SK-N-SH (cell line): ENCODE data around the gene HINT3. TPM values are rescaled to one million over a fixed set of nuclear protein-coding genes. Genes with fewer than 3 reads are reported as not detected.

Source experiments
- CTCF ChIA-PET: fragments of 300-600, 350-600 bp; formaldehyde crosslinking; extraction: SDS; loops from one replicate; lab custom pipeline; 2021; lab: Yijun Ruan, JAX
- POLR2A ChIA-PET: fragments of 350-600 bp; sonication (Branson Sonifier 250); formaldehyde crosslinking; extraction: SDS; loops from one replicate; lab custom pipeline; 2020; ENCODE audit warnings: antibody characterized with exemption, inconsistent platforms; lab: Yijun Ruan, JAX
- DNase-seq: peaks from one replicate; pipeline ENCODE4 v3.0.0; 2012
- H2AFZ ChIP-seq: fragments of 200-600 bp; sonication (generic); 2 replicates; pipeline ENCODE4 v1.8.1; 2016; ENCODE audit warnings: antibody characterized with exemption, mild to moderate bottlenecking, low read depth
- H3F3A ChIP-seq: fragments of 200-600 bp; sonication (generic); replicated peaks from 2 replicates; pipeline ENCODE3; 2016; ENCODE audit warnings: antibody characterized with exemption, mild to moderate bottlenecking; ENCODE audit not compliant: insufficient read depth
- H3K27ac ChIP-seq, 2 experiments: fragments of 200-500 bp in 1 of 2; fragments of 200-600 bp in 1 of 2; sonication (Bioruptor generic) in 1 of 2; sonication (generic), shearing (Covaris generic) in 1 of 2; 2 replicates each; pipeline versions ENCODE4 v1.5.1 to v1.6.1; 2014 to 2016; ENCODE audit warnings: low read depth in 2 of 2, inconsistent platforms in 1 of 2, low read length in 1 of 2, mild to moderate bottlenecking in 1 of 2, mixed read lengths in 1 of 2
- H3K27me3 ChIP-seq: fragments of 200-600 bp; sonication (generic), shearing (Covaris generic); 2 replicates; pipeline ENCODE4 v1.6.1; 2016; ENCODE audit warnings: mixed run types; ENCODE audit not compliant: insufficient read depth
- H3K36me3 ChIP-seq, 2 experiments: fragments of 200-500 bp in 1 of 2; fragments of 200-600 bp in 1 of 2; sonication (Bioruptor generic) in 1 of 2; sonication (generic) in 1 of 2; replicated peaks in 1 of 2; 2 replicates each; pipeline versions ENCODE3 to v1.5.1; 2014 to 2016; ENCODE audit warnings: low read length in 1 of 2, mild to moderate bottlenecking in 1 of 2; ENCODE audit not compliant: insufficient read depth in 2 of 2, control insufficient read depth in 1 of 2
- H3K4me1 ChIP-seq, 2 experiments: fragments of 200-500 bp in 1 of 2; fragments of 200-600 bp in 1 of 2; sonication (Bioruptor generic) in 1 of 2; sonication (generic), shearing (Covaris generic) in 1 of 2; 2 replicates each; pipeline versions ENCODE4 v1.5.1 to v1.6.1; 2014 to 2016; ENCODE audit warnings: low read depth in 1 of 2, low read length in 1 of 2, mixed run types in 1 of 2; ENCODE audit not compliant: insufficient read depth in 2 of 2, control insufficient read depth in 1 of 2
- H3K4me2 ChIP-seq: fragments of 200-600 bp; sonication (generic), shearing (Covaris generic); 2 replicates; pipeline ENCODE4 v1.6.1; 2017; ENCODE audit warnings: mixed run types
- H3K4me3 ChIP-seq, 2 experiments: fragments of 200-500 bp in 1 of 2; fragments of 200-600 bp in 1 of 2; sonication (Bioruptor generic) in 1 of 2; sonication (generic), shearing (Covaris generic) in 1 of 2; 2 replicates each; pipeline versions ENCODE4 v1.5.1 to v1.8.1; 2014 to 2016; ENCODE audit warnings: low read depth in 2 of 2, inconsistent platforms in 1 of 2, low read length in 1 of 2, mild to moderate bottlenecking in 1 of 2, mixed read lengths in 1 of 2, moderate library complexity in 1 of 2
- H3K79me2 ChIP-seq: fragments of 200-600 bp; sonication (generic); 2 replicates; pipeline ENCODE4 v1.8.1; 2017; ENCODE audit warnings: mild to moderate bottlenecking; ENCODE audit not compliant: insufficient read depth
- H3K9ac ChIP-seq: fragments of 200-600 bp; sonication (generic); 2 replicates; pipeline ENCODE4 v1.6.1; 2017; ENCODE audit warnings: mixed run types
- H3K9me2 ChIP-seq: fragments of 200-600 bp; sonication (generic); 2 replicates; pipeline ENCODE4 v1.6.1; 2017; ENCODE audit warnings: mixed run types
- H3K9me3 ChIP-seq: fragments of 200-600 bp; sonication (generic); 2 replicates; pipeline ENCODE4 v1.6.1; 2017; ENCODE audit warnings: mixed run types, mild to moderate bottlenecking, moderate library complexity
- H4K20me1 ChIP-seq: fragments of 200-600 bp; sonication (generic); 2 replicates; pipeline ENCODE4 v1.6.1; 2017; ENCODE audit warnings: mild to moderate bottlenecking, mixed run types; ENCODE audit not compliant: insufficient read depth
- CHD2 ChIP-seq: fragments of 150-350 bp; IDR thresholded peaks from 2 replicates; pipeline ENCODE4 v1.6.1; 2018; ENCODE audit warnings: low read length; ENCODE audit not compliant: partially characterized antibody
- ELF1 ChIP-seq: IDR thresholded peaks from 2 replicates; pipeline ENCODE4 v1.4.0; 2012
- FOSL2 ChIP-seq: IDR thresholded peaks from 2 replicates; pipeline ENCODE4 v1.4.0; 2012; ENCODE audit warnings: low read depth, mild to moderate bottlenecking, moderate library complexity, borderline replicate concordance
- FOXJ3 ChIP-seq: sonication (generic); formaldehyde crosslinking; IDR thresholded peaks from 2 replicates; pipeline ENCODE4 v1.5.1; 2020; ENCODE audit warnings: mild to moderate bottlenecking, missing genetic modification reagents
- GATA2 ChIP-seq: sonication (generic); formaldehyde crosslinking; IDR thresholded peaks from 2 replicates; pipeline ENCODE4 v1.5.0; 2020; ENCODE audit warnings: mild to moderate bottlenecking, missing genetic modification reagents
- JUND ChIP-seq: IDR thresholded peaks from 2 replicates; pipeline ENCODE4 v1.4.0; 2012
- MEF2A ChIP-seq: IDR thresholded peaks from 2 replicates; pipeline ENCODE4 v1.4.0; 2012; ENCODE audit warnings: low read depth, borderline replicate concordance
- NFIC ChIP-seq: IDR thresholded peaks from 2 replicates; pipeline ENCODE4 v1.4.0; 2012; ENCODE audit warnings: borderline replicate concordance
- RCOR1 ChIP-seq: fragments of 150-350 bp; IDR thresholded peaks from 2 replicates; pipeline ENCODE4 v1.6.1; 2017; ENCODE audit warnings: antibody characterized with exemption, low read length
- REST ChIP-seq: IDR thresholded peaks from 2 replicates; pipeline ENCODE4 v1.6.1; 2012; ENCODE audit warnings: mild to moderate bottlenecking, low read depth, low read length, moderate library complexity
- RXRA ChIP-seq: IDR thresholded peaks from 2 replicates; pipeline ENCODE4 v1.4.0; 2012; ENCODE audit warnings: low read depth, mild to moderate bottlenecking, borderline replicate concordance
- USF1 ChIP-seq: IDR thresholded peaks from 2 replicates; pipeline ENCODE4 v1.4.0; 2012; ENCODE audit warnings: low read depth, borderline replicate concordance
- WGBS: methylation state at CpG from one replicate; pipeline ENCODE4 v1.1.6; 2017; ENCODE audit warnings: low lambda C conversion rate; 5-methylcytosine and 5-hydroxymethylcytosine counted together
- polyA plus RNA-seq, 3 experiments: library from polyadenylated mRNA; depleted of rRNA; stranded (reverse); fragments of >200 nt; gene quantifications; 2 replicates each; pipeline ENCODE4 v1.2.3, GENCODE V29; 2012

The HINT3 gene
- polyA plus RNA-seq, 1 of the 3 experiments (the other 2 are of a cell fraction): 1.8 TPM

- TF ChIP-seq FOSL2 (no peak), JUND (no peak), ELF1 (no peak), NFIC (no peak)
These were observed 4.5 kb downstream of the HINT3 start (continued) for GRCh38 chr6:125961117-125961516.

GRCh38 chr6:125962900-125963497, 6.4 kb downstream of the HINT3 start:
- no peak for DNase-seq
- H2AFZ ChIP-seq: no peak overlapping the region
- no peak overlapping the region for H3K4me2 ChIP-seq
- no peak overlapping the region for H3K27ac ChIP-seq
- H3K4me3 ChIP-seq: no peak overlapping the region
- H4K20me1 ChIP-seq: no peaks in the 10 kb centered on the region
- 88% methylated on average over 8 of the region's 8 CpGs for WGBS
- peaks cover 3% of the 10 kb centered on the region; the same call in 1 of the 2 replicates for H3K79me2 ChIP-seq
- H3K9me2 ChIP-seq: no peaks in the 10 kb centered on the region
- POLR2A ChIA-PET: interaction anchor here (0.7 kb wide), 1 partner anchor 23 kb away, joined by 3 read pairs; no protein-coding TSS in a partner anchor
- CTCF ChIA-PET: interaction anchor here (0.8 to 3.6 kb wide), 5 partner anchors 11 to 182 kb away, joined by 3 to 25 read pairs (median 4); partner anchors contain the start of gene NCOA7
- no peak overlapping the region for H3K9ac ChIP-seq
- 0 out of 2 replicates have a peak, but pooled peaks have one; percentile 25 for TF ChIP-seq GATA2 (CRISPR knock-in tag)
- TF ChIP-seq RXRA: no peak
- TF ChIP-seq REST: no peak
- H3K9me3 ChIP-seq: no peaks in the 10 kb centered on the region
- H3K27me3 ChIP-seq: no peaks in the 10 kb centered on the region
- H3K4me1 ChIP-seq: peaks cover 3 to 6% of the 10 kb centered on the region in 2 experiments; a peak in 3 of 4 replicates
- H3K36me3 ChIP-seq: peaks cover 0 to 2% of the 10 kb centered on the region in 2 experiments
- no peaks in the 10 kb centered on the region for H3F3A ChIP-seq

GRCh38 chr6:125963817-125964216, 7.2 kb downstream of the HINT3 start:
- H3K9me2 ChIP-seq: no peaks in the 10 kb centered on the region
- no peak overlapping the region for H3K4me3 ChIP-seq
- no peaks in the 10 kb centered on the region for H3K79me2 ChIP-seq
- POLR2A ChIA-PET: interaction anchor here (0.7 to 1.1 kb wide), 3 partner anchors 22 to 181 kb away, joined by 3 to 4 read pairs (median 3); partner anchors contain the start of gene NCOA7
- H3K9ac ChIP-seq: no peak overlapping the region
- no peak for TF ChIP-seq RCOR1
- no peak for TF ChIP-seq MEF2A
- TF ChIP-seq USF1: no peak
- TF ChIP-seq CHD2: no peak
- no peak for TF ChIP-seq FOSL2
- TF ChIP-seq NFIC: no peak
- TF ChIP-seq FOXJ3 (CRISPR knock-in tag): no peak
- CTCF ChIA-PET: interaction anchor here (1.0 to 3.6 kb wide), 6 partner anchors 7 to 195 kb away, joined by 3 to 25 read pairs (median 8); partner anchors contain the start of genes HINT3 and NCOA7
- H4K20me1 ChIP-seq: no peaks in the 10 kb centered on the region
- peaks cover 0 to 3% of the 10 kb centered on the region in 2 experiments; a peak in 2 of 4 replicates for H3K4me1 ChIP-seq
- no peaks in the 10 kb centered on the region for H3K9me3 ChIP-seq
- DNase-seq: no peak
- peaks cover 2 to 5% of the 10 kb centered on the region in 2 experiments for H3K36me3 ChIP-seq
- no peak overlapping the region for H3K4me2 ChIP-seq
- no peaks in the 10 kb centered on the region for H3F3A ChIP-seq
- H3K27ac ChIP-seq: no peak overlapping the region
- WGBS: 95% methylated on average over 2 of the region's 2 CpGs
- no peak overlapping the region for H2AFZ ChIP-seq
- H3K27me3 ChIP-seq: no peaks in the 10 kb centered on the region
